ENCODE results near the gene RPS6KL1.

The RPS6KL1 gene

GRCh38 chr14:74868739-74869138 lies 54.3 kb downstream of the RPS6KL1 start:
- Histone ChIP-seq H3K4me3 (no peak overlapping the region), H3K27ac (no peak overlapping the region)

- no peak overlapping the region for H3K4me3 ChIP-seq
- H3K27ac ChIP-seq, result peak overlapping the region in 5 of 21 experiments; percentile 16 to 67 (median 43)
These were observed 55.4 kb downstream of the RPS6KL1 start for GRCh38 chr14:74867673-74868072.

GRCh38 chr14:74866708-74867389 lies 56.2 kb downstream of the RPS6KL1 start:
- peak overlapping the region in 6 of 21 experiments; percentile 11 to 67 (median 41) for H3K27ac ChIP-seq
- H3K4me3 ChIP-seq, result no peak overlapping the region

- Histone ChIP-seq H3K27ac (no peak overlapping the region), H3K4me3 (no peak overlapping the region)
These were observed 57.9 kb downstream of the RPS6KL1 start for GRCh38 chr14:74865156-74865555.

- no peak overlapping the region for H3K4me3 ChIP-seq
- H3K27ac ChIP-seq, result no peak overlapping the region
These were observed 58.9 kb downstream of the RPS6KL1 start for GRCh38 chr14:74864198-74864597.

GRCh38 chr14:74863274-74863673 lies 59.8 kb downstream of the RPS6KL1 start:
- Histone ChIP-seq H3K4me3 (no peak overlapping the region), H3K27ac (peak overlapping the region in 1 of 21 experiments; percentile 29)

GRCh38 chr14:74861734-74862090 lies 61.3 kb downstream of the RPS6KL1 start:
- Histone ChIP-seq H3K27ac (no peak overlapping the region), H3K4me3 (no peak overlapping the region)

GRCh38 chr14:74860899-74861733 lies 61.9 kb downstream of the RPS6KL1 start:
- H3K4me3 ChIP-seq, result no peak overlapping the region
- no peak overlapping the region for H3K27ac ChIP-seq

- Histone ChIP-seq H3K4me3 (no peak overlapping the region), H3K27ac (no peak overlapping the region)
These were observed 63.1 kb downstream of the RPS6KL1 start for GRCh38 chr14:74859757-74860552.

GRCh38 chr14:74858022-74858421 lies 65.0 kb downstream of the RPS6KL1 start:
- Histone ChIP-seq H3K27ac (no peak overlapping the region), H3K4me3 (no peak overlapping the region)

- H3K27ac ChIP-seq, result no peak overlapping the region
- H3K4me3 ChIP-seq, result no peak overlapping the region
These were observed 66.7 kb downstream of the RPS6KL1 start for GRCh38 chr14:74856366-74856765.

GRCh38 chr14:74855945-74856344 lies 67.1 kb downstream of the RPS6KL1 start:
- H3K27ac ChIP-seq, result no peak overlapping the region

GRCh38 chr14:74855021-74855420 lies 68.0 kb downstream of the RPS6KL1 start:
- Histone ChIP-seq H3K4me3 (no peak overlapping the region), H3K27ac (peak overlapping the region in 1 of 21 experiments; percentile 18)

More at GRCh38 chr14:74855945-74856344, 67.1 kb downstream of the RPS6KL1 start:
- H3K4me3 ChIP-seq, result no peak overlapping the region

Data from skin epidermis (tissue), 12 donors.